Measurements from ENCODE around the gene GPC6. TPM values are rescaled to one million over a fixed set of nuclear protein-coding genes. Genes with fewer than 3 reads are reported as not detected.

The GPC6 gene
- total RNA-seq, 6 donors from 2014 or later: 1.3 to 7.3 (median 3.4) TPM

DNA sequence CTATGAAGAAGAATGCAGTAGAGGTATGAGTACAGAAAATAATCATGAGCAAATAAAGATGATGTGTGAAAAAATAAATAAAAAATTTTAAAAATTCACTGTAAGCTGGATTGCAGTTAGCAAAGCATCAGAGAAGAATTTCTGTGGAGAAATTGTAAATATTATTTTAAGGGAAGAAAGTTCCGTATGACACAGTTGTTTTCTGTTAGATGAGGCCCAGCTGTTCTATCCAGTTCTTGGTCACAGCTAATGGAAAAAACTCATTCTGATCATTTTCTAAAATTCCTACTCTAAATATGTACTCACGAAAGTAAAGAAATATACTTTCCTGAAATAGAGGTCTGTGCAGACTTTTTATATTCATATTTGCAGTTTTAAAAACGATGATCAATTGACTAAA is 674.1 kb downstream of the GPC6 start:
- TF ChIP-seq POLR2AphosphoS5 (IDR thresholded peaks at IDR 0.05): no peak
- no peak for TF ChIP-seq EP300 (IDR thresholded peaks at IDR 0.05)
- no peak for TF ChIP-seq POLR2A (IDR thresholded peaks at IDR 0.05)
- no peak for TF ChIP-seq CTCF (IDR thresholded peaks at IDR 0.05)
- DNase-seq (no peak), ATAC-seq (ENCODE audit: low FRiP score in 2 of 2) (no peak)
- H3K27ac ChIP-seq: no peak overlapping the region
- no peaks in the 10 kb centered on the region for H3K9me3 ChIP-seq
- 64 to 72% methylated on average over 3 of the region's 3 CpGs for WGBS, 2 donors
- H3K36me3 ChIP-seq: no peaks in the 10 kb centered on the region
- no peaks in the 10 kb centered on the region for H3K27me3 ChIP-seq
- H3K4me1 ChIP-seq: no peaks in the 10 kb centered on the region
- no peak overlapping the region for H3K4me3 ChIP-seq

DNA sequence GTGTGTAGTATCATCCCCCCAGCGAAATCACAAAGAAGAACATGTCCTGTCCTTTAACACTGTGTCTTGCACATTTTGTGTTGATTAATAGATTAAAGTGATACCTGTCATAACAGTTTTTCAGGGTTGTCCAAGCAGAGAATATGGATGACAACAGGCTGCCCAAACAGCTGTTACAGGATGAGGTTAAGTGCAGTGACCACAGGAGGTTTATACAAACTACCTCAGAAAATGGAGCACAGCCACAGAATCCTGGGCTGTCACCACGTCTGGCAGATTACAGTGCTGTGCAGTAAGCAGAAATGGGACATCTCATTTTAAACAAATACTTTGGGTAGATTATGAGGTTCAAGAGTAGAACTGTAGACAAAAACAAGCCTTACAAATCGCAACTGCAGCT is 677.3 kb downstream of the GPC6 start:
- DNase-seq (no peak), ATAC-seq (ENCODE audit: low FRiP score in 2 of 2) (no peak)
- Histone ChIP-seq H3K4me1 (no peaks in the 10 kb centered on the region), H3K4me3 (no peak overlapping the region), H3K27me3 (no peaks in the 10 kb centered on the region), H3K9me3 (no peaks in the 10 kb centered on the region), H3K27ac (no peak overlapping the region), H3K36me3 (no peaks in the 10 kb centered on the region)
- 67 to 72% methylated on average over 3 of the region's 3 CpGs for WGBS, 2 donors
- TF ChIP-seq POLR2AphosphoS5 (IDR thresholded peaks at IDR 0.05) (no peak), CTCF (IDR thresholded peaks at IDR 0.05) (no peak), POLR2A (IDR thresholded peaks at IDR 0.05) (no peak), EP300 (IDR thresholded peaks at IDR 0.05) (no peak)

DNA sequence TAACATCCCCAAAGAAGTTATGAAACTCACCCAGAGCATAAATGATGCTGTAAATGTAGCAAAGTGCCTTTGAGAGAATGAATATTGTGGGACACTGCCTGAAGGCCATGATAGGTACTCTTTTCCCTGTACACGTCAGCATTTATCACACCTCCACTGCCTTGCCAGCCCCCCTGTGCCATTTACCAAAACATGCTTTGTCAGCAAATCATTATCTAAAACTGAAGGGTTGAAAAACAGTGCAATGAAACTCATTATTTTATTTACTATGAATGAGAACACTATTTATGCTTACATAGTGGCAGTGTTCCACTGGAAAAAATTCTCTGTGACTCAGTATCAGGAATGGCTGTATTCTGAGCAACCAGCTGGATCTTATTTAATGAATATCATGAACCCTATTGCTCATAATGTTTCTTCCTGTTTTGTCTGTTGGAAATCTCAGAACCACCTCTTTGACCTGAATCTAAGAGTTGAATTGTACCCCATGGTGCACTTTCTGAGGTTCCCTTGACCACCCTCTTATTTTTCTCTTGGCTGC is 688.7 kb downstream of the GPC6 start:
- no peaks in the 10 kb centered on the region for H3K4me1 ChIP-seq
- no peak for DNase-seq
- no peak overlapping the region for H3K27ac ChIP-seq
- H3K9me3 ChIP-seq: no peaks in the 10 kb centered on the region
- no peak overlapping the region for H3K4me3 ChIP-seq
- no peaks in the 10 kb centered on the region for H3K36me3 ChIP-seq
- no peak for TF ChIP-seq POLR2AphosphoS5 (IDR thresholded peaks at IDR 0.05)
- no peak for TF ChIP-seq CTCF (IDR thresholded peaks at IDR 0.05)
- TF ChIP-seq POLR2A (IDR thresholded peaks at IDR 0.05): no peak
- TF ChIP-seq EP300 (IDR thresholded peaks at IDR 0.05): no peak
- H3K27me3 ChIP-seq: no peaks in the 10 kb centered on the region
- no peak for ATAC-seq (ENCODE audit: low FRiP score in 2 of 2)
- WGBS, 2 donors: 74 to 87% methylated on average over 1 of the region's 1 CpG

DNA sequence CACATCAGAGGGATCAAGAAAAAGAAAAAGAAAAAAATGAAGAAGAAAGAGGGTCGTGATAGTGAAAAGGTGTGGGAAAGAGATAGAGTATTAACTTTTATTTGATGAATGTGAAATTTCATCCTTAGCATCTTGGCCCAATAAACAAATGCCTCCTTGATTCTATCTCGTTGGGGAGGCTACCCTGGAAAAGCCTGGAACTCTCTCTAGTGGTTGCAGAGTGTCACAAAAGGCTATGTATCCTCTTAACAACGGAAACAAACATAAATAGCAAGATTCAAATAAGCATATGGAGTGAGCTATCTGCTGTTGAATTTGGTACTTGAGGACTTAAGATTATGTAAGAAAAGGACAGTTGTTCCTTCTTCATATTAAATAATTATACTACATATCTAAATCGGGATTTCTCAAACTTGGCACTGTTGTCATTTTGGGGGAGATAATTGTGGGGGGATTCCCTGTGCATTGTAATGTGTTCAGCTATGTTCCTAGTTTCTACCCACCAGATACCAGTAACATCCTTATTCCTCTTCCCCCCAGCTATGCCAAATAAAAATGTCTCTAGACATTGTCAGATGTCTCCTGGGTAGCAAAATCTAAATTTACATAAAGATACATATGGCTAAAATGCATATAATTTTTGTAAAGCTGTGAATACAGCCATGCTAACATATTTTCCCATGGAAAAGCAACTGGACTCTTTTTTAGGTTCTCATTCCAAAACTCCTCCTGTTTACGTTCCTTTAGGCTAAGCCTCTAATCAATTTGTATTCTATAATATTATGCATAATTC is 695.7 kb downstream of the GPC6 start:
- DNase-seq (no peak), ATAC-seq (ENCODE audit: low FRiP score in 2 of 2) (no peak)
- no peaks in the 10 kb centered on the region for H3K27me3 ChIP-seq
- no peak overlapping the region for H3K4me3 ChIP-seq
- 72 to 73% methylated on average over 5 of the region's 5 CpGs for WGBS, 2 donors
- H3K36me3 ChIP-seq: no peaks in the 10 kb centered on the region
- H3K27ac ChIP-seq: no peak overlapping the region
- H3K9me3 ChIP-seq: peaks cover 0 to 6% (median 0%) of the 10 kb centered on the region in 4 donors
- TF ChIP-seq POLR2A (IDR thresholded peaks at IDR 0.05) (no peak), EP300 (IDR thresholded peaks at IDR 0.05) (no peak), CTCF (IDR thresholded peaks at IDR 0.05) (no peak)
- H3K4me1 ChIP-seq: no peaks in the 10 kb centered on the region

GRCh38 chr13:93925990-93926389 is 699.4 kb downstream of the GPC6 start:
- H3K4me1 ChIP-seq: no peaks in the 10 kb centered on the region
- no peak overlapping the region for H3K27ac ChIP-seq
- no peak for DNase-seq
- no peak for ATAC-seq (ENCODE audit: low FRiP score in 2 of 2)
- no peak for TF ChIP-seq POLR2A (IDR thresholded peaks at IDR 0.05)
- no peak for TF ChIP-seq CTCF (IDR thresholded peaks at IDR 0.05)
- no peak for TF ChIP-seq POLR2AphosphoS5 (IDR thresholded peaks at IDR 0.05)
- TF ChIP-seq EP300 (IDR thresholded peaks at IDR 0.05): no peak
- H3K4me3 ChIP-seq: no peak overlapping the region
- H3K27me3 ChIP-seq: no peaks in the 10 kb centered on the region
- WGBS, 2 donors: 58 to 67% methylated on average over 1 of the region's 1 CpG
- no peaks in the 10 kb centered on the region for H3K36me3 ChIP-seq
- peaks cover 0 to 4% (median 0%) of the 10 kb centered on the region in 4 donors for H3K9me3 ChIP-seq
